Panc1 (cell line): ENCODE results near the gene MYG1. TPM values are rescaled to one million over a fixed set of nuclear protein-coding genes. Genes with fewer than 3 reads are reported as not detected.

Experiments
- ATAC-seq: fragments of 200-7000 bp; cut with Tn5 transposase; 2 replicates; pipeline ENCODE4 v1.9.1; 2020; ENCODE audit warnings: mild to moderate bottlenecking, moderate library complexity
- BruUV-seq: library from RNA; stranded (reverse); fragments of 400-500 nt; replicated peaks from 2 replicates; lab custom pipeline; 2021; lab: Mats Ljungman, UMichigan
- CTCF ChIA-PET: fragments of 300-600 bp; sonication (Branson Sonifier 250); formaldehyde crosslinking; loops from one replicate; lab custom pipeline; 2022; ENCODE audit warnings: antibody characterized with exemption; lab: Charles Lee
- POLR2A ChIA-PET: fragments of 300-600 bp; sonication (Branson Sonifier 250); formaldehyde crosslinking; loops from one replicate; lab custom pipeline; 2022; ENCODE audit warnings: antibody characterized with exemption; lab: Charles Lee
- DNase-seq: peaks from one replicate; pipeline ENCODE4 v3.0.0-alpha.2; 2010; ENCODE audit warnings: low read depth, low spot score
- H3K27ac ChIP-seq: 2 replicates; pipeline ENCODE4 v1.5.1; 2011; ENCODE audit warnings: mild to moderate bottlenecking, low read length, inconsistent platforms
- H3K27me3 ChIP-seq: fragments of 200-500 bp; sonication (Bioruptor generic); 2 replicates; pipeline ENCODE4 v1.6.0; 2014; ENCODE audit warnings: low read length, inconsistent platforms; ENCODE audit not compliant: control insufficient read depth, insufficient read depth
- H3K36me3 ChIP-seq: fragments of 200-500 bp; sonication (Bioruptor generic); 2 replicates; pipeline ENCODE4 v1.5.1; 2014; ENCODE audit warnings: inconsistent platforms, mild to moderate bottlenecking, low read length, moderate library complexity; ENCODE audit not compliant: control insufficient read depth, insufficient read depth
- H3K4me1 ChIP-seq: 2 replicates; pipeline ENCODE4 v1.5.1; 2011; ENCODE audit warnings: inconsistent platforms, mild to moderate bottlenecking, low read length, moderate library complexity; ENCODE audit not compliant: control insufficient read depth, insufficient read depth
- H3K4me3 ChIP-seq, 2 experiments: 2 replicates each; pipeline ENCODE4 v1.5.1; 2011 to 2012; ENCODE audit warnings: low read depth in 2 of 2, low read length in 2 of 2, mild to moderate bottlenecking in 2 of 2, inconsistent platforms in 1 of 2, moderate library complexity in 1 of 2
- H3K9me3 ChIP-seq: fragments of 200-500 bp; sonication (Bioruptor generic); 2 replicates; pipeline ENCODE4 v1.5.1; 2014; ENCODE audit warnings: low read depth, mild to moderate bottlenecking, inconsistent platforms, low read length, moderate library complexity; ENCODE audit not compliant: control insufficient read depth, insufficient read depth
- CTCF ChIP-seq: fragments of 450-650 bp; IDR thresholded peaks from 2 replicates; pipeline ENCODE4 v1.5.1; 2017; ENCODE audit warnings: mild to moderate bottlenecking
- POLR2AphosphoS5 ChIP-seq: IDR thresholded peaks from 2 replicates; pipeline ENCODE4 v1.6.1; 2012; ENCODE audit warnings: mild to moderate bottlenecking, low read depth, low read length, moderate library complexity
- REST ChIP-seq, 2 experiments: IDR thresholded peaks; 2 replicates each; pipeline ENCODE4 v1.6.1; 2011 to 2012; ENCODE audit warnings: low read depth in 2 of 2, control low read depth in 1 of 2, low read length in 1 of 2, mild to moderate bottlenecking in 1 of 2, moderate library complexity in 1 of 2; ENCODE audit not compliant: insufficient read depth in 1 of 2
- SIN3A ChIP-seq: IDR thresholded peaks from 2 replicates; pipeline ENCODE4 v1.6.1; 2012; ENCODE audit warnings: low read depth, mild to moderate bottlenecking, low read length, moderate library complexity, borderline replicate concordance; ENCODE audit not compliant: insufficient read depth
- TCF7L2 ChIP-seq: IDR thresholded peaks from 2 replicates; pipeline ENCODE4 v1.6.1; 2011; ENCODE audit warnings: mild to moderate bottlenecking, low read depth, low read length, inconsistent platforms
- in situ Hi-C: cut with HindIII; loops from 2 replicates; pipeline ENCODE4 v1.10.0; 2016; ENCODE audit warnings: low sequenced_read_pairs, low pct_unique_long_range_greater_than_20kb
- intact Hi-C: fragments of 100-400 bp; cut with micrococcal nuclease; formaldehyde crosslinking; loops from one replicate; pipeline ENCODE4 v1.10.0; 2022; ENCODE audit not compliant: unreplicated experiment
- total RNA-seq: library from RNA; stranded (reverse); gene quantifications from one replicate; pipeline ENCODE4 v1.2.1, GENCODE V29; 2021; ENCODE audit not compliant: unreplicated experiment

The MYG1 gene
- total RNA-seq, 1 experiment from 2014 or later: 77.4 TPM

- ChIA-PET POLR2A (interaction anchor here (0.6 kb wide), 1 partner anchor 230 kb away, joined by 3 read pairs; no protein-coding TSS in a partner anchor), CTCF (interaction anchor here (0.7 to 0.9 kb wide), 2 partner anchors 62 to 69 kb away, joined by 3 to 5 read pairs; partner anchors contain the start of gene AAAS)
- Histone ChIP-seq H3K4me1 (no peaks in the 10 kb centered on the region), H3K36me3 (no peaks in the 10 kb centered on the region), H3K4me3 (no peak overlapping the region), H3K27me3 (no peaks in the 10 kb centered on the region), H3K9me3 (no peaks in the 10 kb centered on the region), H3K27ac (no peak overlapping the region)
- DNase-seq (no peak), ATAC-seq (no peak)
- TF ChIP-seq POLR2AphosphoS5 (no peak), SIN3A (no peak), REST (IDR thresholded peaks at IDR 0.05; ENCODE audit: insufficient read depth in 1 of 2, low read depth in 2 of 2, low read length in 1 of 2) (no peak), CTCF (no peak), TCF7L2 (no peak)
- BruUV-seq: no TSS peak
- in situ Hi-C loops: no loop called here
- intact Hi-C loops: no loop called here
Measured at GRCh38 chr12:53258541-53259539, 40.7 kb upstream of the MYG1 start.

- H3K27ac ChIP-seq: no peak overlapping the region
- H3K27me3 ChIP-seq: no peaks in the 10 kb centered on the region
- H3K36me3 ChIP-seq: no peaks in the 10 kb centered on the region
- ATAC-seq (no peak), DNase-seq (no peak)
- POLR2A ChIA-PET: interaction anchor here (0.6 kb wide), 1 partner anchor 23 kb away, joined by 7 read pairs; no protein-coding TSS in a partner anchor
- CTCF ChIA-PET: interaction anchor here (0.7 kb wide), 1 partner anchor 63 kb away, joined by 6 read pairs; no protein-coding TSS in a partner anchor
- no peaks in the 10 kb centered on the region for H3K4me1 ChIP-seq
- no peak for TF ChIP-seq POLR2AphosphoS5
- TF ChIP-seq TCF7L2: no peak
- TF ChIP-seq CTCF: no peak
- TF ChIP-seq SIN3A: no peak
- no peak for TF ChIP-seq REST (IDR thresholded peaks at IDR 0.05; ENCODE audit: insufficient read depth in 1 of 2, low read depth in 2 of 2, low read length in 1 of 2)
- intact Hi-C loops: no loop called here
- no peak overlapping the region for H3K4me3 ChIP-seq
- in situ Hi-C loops: no loop called here
- no TSS peak for BruUV-seq
- H3K9me3 ChIP-seq: no peaks in the 10 kb centered on the region
Measured at GRCh38 chr12:53259891-53260290, 39.6 kb upstream of the MYG1 start.
